Iris pigment epithelial cell (primary cell): Measurements from ENCODE around the gene FOCAD.
"Not testable (repeated sequence)": the region's sequence is repeated elsewhere in the genome, so short reads cannot be mapped to it uniquely, and the experiment has no call there.

Source experiments
- DNase-seq: peaks from one replicate; pipeline ENCODE4 v3.0.0-alpha.2; 2011; ENCODE audit warnings: low read depth

FOCAD gene

DNA sequence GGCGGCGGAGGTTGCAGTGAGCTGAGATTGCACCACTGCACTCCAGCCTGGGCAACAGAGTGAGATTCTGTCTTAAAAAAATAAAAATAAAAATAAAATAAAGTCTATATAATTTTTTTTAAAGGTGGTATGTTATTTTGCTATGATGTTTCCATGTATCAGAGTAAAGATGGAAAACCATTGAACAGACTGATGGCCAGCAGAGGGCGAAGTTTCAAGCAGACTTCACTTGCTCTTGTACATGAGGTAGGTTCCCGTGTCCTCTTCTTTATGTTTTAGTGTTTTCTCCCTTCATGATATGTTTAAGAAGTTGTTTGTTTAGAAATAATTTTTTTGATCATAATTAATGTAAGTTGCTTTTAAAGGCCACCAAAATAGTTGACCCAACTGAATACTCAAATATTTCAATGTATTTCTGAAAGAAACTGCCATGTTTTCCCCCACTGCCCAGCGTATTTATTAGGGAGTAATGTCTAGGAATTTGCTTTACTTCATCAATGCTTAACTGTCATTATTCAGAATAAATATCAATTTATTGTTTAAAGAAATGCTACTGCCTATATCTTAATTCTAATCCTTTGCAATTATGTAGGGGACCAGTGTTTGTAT, 201.0 kb downstream of the FOCAD start:
- peak; percentile 54 for DNase-seq

GRCh38 chr9:20898885-20899554, 215.0 kb downstream of the FOCAD start:
- peak; percentile 73 for DNase-seq

DNA sequence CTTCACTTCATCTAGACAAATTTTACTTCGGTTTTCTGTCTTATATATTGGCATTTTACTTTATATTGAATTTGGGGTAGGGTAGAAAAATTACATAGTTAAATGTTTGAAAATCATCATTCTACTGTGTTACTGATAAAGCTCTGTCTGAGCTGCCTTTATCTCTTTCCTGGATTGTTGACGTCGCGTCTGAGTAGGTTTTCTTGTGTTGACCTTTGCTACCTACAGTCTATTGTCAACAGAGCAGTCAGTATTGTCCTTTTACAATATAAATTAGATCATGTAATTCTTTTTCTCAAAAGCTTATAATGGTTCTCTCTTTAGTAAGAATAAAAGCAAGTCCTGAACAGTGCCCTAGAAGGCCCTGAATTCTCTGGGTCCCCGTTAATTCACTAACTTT, 219.2 kb downstream of the FOCAD start:
- no peak for DNase-seq

DNA sequence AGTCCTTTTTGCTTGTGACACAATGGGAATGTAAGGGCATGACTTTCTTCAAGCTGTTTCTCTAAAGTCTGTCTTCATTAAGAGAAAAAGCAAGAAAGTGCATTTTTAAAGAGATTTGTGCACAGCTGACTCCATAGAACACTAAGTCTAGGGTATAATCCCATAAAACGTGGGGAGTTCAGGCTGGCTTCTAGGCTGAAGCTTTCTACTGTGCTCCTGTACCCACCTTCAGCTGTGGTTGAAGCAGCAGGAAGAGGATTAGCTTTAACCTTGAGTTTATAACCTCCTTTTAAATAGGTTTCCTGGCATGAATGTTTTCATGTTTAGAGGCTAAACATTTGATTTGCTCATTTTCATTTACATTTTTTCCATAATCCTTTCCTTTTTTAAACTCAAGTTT, 220.9 kb downstream of the FOCAD start:
- no peak for DNase-seq

DNA sequence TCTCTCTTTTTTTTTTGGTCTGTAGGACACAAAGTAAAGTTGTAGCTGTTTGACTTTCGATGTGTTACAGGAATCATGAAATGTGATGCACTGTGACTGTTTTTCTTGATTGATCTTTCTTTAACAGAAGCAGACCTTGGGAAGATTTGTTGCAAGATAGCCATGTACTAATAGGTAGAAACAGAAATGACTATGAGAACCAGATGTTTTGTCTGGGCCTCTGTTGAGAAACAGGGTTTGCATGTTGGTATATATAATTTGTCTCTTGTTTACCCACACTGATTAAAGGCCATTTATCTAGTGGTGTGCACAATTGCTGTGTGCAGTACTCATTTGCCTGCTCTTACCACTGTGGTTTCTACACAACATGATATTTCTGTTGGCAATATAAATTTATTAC, 222.3 kb downstream of the FOCAD start:
- DNase-seq: no peak

DNA sequence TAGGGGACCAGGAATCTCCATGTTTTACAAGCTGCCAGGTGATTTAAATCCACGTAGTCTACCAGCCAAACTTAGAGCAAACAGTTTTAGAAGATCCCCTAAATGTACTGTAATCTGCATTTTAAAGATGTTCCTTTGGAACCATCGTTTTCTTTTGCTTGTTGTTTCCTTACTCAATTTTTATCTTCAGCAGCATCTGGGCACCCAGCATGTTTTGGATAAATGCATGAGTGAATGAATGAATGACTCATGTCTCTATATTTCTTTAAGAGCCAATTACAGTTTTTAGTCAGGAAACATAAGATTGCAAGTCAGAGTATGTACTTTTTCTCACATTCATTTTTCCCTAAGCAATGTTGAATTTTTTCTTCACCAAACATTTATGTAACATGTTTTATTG, 224.4 kb downstream of the FOCAD start:
- no peak for DNase-seq

DNA sequence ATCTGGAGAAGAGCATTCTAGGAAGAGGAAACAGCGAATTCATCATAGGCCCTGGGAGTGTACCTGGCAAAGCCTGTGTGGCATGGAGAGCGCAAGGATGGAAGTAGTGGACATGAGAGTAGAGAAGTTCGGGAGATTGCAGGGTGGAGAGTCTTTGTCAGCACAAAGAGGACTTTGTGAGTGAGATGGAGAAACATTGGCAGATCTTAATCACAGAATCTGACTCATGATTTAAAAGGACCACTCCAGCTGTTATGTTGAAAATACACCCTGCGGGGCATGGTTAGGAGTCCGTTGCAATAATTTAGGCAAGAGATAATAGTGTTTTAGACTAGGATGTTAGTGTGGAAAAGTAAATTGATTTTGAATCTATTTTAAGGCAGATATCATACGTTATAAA, 230.5 kb downstream of the FOCAD start:
- DNase-seq: no peak

DNA sequence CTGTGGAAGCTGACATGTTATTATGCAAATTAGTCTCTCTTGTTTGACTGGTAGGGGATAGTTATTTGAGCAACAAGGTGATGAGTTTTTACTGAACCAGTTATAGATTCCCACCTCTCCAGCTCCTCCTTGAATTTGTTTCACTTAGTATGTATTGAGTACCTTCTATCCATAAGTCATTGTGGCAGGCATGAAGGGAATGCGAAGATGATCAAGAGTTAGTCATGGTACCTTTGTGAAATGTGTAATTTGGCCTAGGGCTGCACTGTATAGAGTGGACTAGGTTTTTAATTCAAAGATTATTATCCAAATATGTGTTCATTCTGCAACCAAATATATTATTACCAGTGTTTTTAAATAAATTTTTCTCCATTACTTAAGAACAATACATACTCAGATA, 237.3 kb downstream of the FOCAD start:
- no peak for DNase-seq

DNA sequence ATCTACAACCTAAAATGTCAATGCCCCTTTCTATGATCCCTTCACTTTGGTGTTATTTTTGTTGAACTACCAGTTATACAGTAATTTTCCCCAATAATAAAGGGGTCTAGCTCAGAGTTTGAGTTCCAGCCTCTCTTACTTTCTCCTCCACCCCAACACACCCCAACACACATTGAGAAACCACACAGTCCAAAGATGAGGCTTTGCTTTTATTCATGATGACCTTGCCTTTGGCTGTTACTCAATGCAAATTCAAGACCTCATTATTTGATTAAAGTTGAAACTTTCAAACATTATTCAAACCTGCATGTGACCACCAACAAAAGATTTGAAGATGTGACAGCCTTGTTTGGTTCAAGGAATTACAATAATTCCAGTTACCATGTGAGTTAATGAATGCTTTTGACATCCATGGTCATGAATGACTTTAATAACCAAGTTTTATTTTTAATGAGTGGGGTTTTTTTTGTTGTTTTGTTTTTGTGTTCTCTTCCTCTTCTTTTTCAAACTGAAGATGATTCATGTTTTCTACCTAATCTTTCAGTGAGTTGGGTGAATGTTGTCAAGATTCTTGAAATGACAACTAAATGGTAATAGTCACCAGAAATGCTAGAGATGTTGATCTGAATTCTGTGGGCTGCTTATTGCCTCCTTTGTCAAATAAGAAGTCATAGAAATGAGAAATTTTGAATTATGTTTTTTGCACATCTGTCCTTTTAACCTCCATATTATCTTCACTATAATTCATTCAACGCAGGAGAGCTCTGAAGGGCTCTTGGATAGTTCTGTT, 241.4 kb downstream of the FOCAD start:
- DNase-seq: no peak

DNA sequence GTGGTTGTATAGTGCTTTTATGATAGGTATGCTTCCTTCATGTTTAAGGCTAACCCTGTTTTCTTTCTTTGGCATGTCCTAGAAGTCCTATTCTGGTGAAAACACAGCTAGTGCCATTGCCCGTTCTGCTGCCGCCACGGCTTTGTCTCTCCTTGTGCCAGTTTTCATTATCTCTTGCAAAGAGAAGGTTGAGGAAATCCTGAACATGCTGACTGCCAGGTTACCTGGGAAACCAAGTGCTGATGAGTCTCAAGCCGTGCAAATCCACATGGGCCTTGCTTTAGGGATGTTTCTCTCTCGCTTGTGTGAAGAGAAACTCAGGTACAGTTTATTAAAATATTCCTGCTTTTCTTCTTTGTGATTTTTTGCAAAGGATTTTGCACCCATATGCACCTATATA, 245.2 kb downstream of the FOCAD start:
- no peak for DNase-seq

GRCh38 chr9:20930836-20931235, 246.8 kb downstream of the FOCAD start:
- DNase-seq: no peak

- peak; percentile 9 for DNase-seq
Measured at GRCh38 chr9:20940447-20941173, 256.6 kb downstream of the FOCAD start.

DNA sequence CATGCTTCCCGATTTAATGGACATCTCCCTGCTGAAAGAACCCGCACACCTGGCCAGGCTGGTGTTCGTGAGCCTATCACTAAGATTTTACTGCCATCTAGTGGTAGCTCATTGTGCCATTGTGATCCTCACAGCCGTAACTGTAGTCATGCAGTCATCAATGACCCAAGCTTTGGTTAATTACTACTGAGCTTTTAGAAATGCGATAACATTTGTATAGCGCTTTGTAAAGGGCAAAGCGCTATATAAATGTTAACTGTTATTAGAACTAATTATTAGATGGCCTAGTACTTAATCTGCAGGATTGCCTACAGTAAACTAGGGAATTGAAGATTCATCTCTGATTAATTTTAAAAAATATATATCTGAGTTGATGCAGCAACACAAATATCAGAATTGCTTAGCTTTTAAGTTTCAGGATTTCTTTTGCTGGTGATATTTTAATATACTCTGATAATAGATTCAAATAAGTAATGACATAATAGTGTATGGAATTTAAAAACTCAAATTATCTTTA, 257.2 kb downstream of the FOCAD start:
- peak; percentile 60 for DNase-seq

- no peak for DNase-seq
Measured at GRCh38 chr9:20944507-20944906, 260.4 kb downstream of the FOCAD start.

DNA sequence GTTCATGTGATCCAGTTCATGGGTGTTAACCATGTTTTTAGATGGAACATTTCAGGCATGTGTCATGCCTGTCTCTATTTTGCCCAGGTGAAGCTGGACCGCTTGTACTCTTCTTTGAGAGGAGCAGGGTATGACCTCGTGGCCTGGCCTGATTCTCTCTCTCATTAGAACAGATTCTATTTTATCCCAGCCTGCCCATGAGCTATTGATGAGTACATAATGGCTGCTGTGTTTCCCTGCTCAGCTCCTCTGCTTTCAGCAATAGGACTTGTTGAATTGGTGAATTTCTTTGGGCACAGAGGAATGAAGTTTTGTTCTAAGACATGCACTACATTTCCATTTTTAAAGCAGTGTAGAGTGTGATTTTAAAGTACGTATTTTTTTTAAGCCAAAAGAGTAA, 261.2 kb downstream of the FOCAD start:
- DNase-seq: no peak

GRCh38 chr9:20945856-20946255, 261.8 kb downstream of the FOCAD start:
- no peak for DNase-seq

GRCh38 chr9:20948703-20949102, 264.6 kb downstream of the FOCAD start:
- DNase-seq: no peak

DNA sequence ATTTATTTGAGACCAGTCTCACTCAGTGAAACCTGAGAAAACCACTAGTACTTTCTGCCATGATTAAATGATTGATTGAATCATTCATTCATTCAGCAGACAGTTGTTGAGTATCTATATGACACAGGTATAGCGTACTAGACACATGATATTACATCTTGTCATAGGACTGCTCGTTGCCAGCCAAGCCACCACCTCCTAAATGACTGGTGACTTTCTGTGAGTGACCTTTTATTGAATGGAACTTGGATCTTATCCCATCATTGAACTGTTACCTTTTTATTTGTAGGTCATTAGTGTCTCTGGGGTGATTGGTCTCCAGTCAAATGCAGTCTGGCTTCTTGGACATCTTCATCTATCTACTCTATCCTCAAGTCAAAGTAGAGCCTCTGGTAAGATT, 266.6 kb downstream of the FOCAD start:
- DNase-seq: no peak

DNA sequence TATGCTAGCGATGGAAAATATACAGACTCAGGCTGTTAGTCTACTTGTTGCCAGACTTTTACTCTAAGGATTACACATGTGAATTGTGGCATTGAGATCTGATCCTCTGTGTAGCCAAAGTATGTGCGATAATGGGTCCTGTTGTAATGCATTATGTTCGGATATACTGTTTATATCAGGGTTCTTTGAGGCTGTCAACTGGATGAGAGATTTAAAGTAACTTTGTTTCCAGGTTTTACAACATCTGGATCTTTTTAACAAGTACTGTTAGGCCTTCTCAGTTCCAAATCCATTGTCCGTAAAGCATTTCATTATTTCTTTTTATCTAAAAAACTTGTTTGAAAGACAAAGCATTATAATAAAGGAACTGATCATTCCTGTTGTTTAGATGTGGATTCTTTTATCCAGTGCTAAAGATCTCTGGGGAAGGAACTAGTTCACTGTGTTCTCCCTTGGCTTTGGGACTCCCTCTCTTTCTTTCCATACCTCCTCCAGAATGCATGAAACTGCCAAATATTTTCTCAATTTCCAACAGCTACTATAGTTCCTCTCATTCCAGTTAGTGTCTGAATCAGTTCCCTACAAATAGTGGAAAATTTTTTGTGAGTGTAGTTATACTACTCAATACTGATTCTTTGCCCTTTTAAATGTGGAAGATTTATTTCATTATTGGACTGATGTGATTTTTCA, 278.6 kb downstream of the FOCAD start:
- no peak for DNase-seq

DNA sequence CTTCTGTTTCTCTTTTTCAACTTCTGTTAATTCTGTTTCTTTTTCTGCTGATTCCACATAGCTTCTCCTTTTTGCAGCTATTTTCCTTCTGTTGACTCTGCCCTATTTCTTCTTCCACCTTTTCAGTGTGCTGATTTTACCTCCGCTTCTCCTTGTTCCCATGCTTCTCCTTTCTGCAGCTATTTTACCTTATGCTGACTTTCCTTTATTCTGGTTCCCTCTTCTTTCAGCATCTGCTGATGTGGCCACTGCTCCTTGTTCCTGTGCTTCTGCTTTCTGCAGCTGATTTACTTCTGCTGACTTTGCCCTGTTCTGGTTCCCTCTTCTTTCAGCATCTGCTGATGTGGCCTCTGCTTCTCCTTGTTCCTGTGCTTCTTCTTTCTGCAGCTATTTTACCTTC, 288.6 kb downstream of the FOCAD start:
- no peak for DNase-seq

- not testable (repeated sequence) for DNase-seq
Measured at GRCh38 chr9:20973246-20973947, 289.3 kb downstream of the FOCAD start.
